ENCODE results near the gene ACOD1.
A peak's percentile ranks its signal among the peaks of the same experiment; 100 is the strongest.
"Not testable (repeated sequence)": the region's sequence is repeated elsewhere in the genome, so short reads cannot be mapped to it uniquely, and the experiment has no call there.

The ACOD1 gene

DNA sequence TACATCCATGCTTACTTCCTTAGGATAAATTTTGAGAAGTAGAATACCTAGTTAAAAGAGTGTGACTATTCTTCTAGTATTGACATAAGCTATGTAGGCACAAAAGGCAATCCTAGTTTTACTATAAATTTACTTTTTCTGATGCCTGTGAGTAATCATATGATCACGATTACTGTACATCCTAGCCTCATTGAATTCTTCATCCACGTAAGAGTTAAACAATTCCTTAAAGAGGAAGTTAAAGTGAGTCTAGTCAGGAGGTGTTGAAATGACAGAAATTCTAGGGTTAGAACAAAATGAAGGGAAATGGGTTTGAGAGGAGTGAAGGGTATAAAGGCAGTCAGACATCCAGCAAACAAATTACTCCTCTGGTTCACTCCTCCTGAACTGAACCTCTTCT, at the start of gene ACOD1:
ACOD1 (plus strand) TSS at position 363 of the 400 bp plus-strand sequence. CDS start 48 bp downstream, outside the sequence.
- DNase-seq = no peak

DNA sequence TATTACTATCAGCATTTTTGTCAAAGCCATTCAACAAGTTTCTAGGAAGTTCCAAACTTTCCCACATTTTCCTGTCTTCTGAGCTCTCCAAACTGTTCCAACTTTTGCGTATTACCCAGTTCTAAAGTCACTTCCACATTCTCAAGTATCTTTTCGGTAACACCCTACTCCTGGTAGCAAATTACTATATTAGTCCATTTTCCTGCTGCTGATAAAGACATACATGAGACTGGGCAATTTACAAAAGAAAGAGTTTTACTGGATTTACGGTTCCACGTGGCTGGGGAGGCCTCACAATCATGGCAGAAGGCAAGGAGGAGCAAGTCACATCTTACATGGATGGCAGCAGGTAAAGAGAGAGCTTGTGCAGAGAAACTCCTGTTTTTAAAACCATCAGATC, 49.2 kb upstream of the ACOD1 start:
- not testable (repeated sequence) for DNase-seq

- peak; percentile 68 for DNase-seq
Observed at GRCh38 chr13:76903544-76904162, 44.7 kb upstream of the ACOD1 start.

DNA sequence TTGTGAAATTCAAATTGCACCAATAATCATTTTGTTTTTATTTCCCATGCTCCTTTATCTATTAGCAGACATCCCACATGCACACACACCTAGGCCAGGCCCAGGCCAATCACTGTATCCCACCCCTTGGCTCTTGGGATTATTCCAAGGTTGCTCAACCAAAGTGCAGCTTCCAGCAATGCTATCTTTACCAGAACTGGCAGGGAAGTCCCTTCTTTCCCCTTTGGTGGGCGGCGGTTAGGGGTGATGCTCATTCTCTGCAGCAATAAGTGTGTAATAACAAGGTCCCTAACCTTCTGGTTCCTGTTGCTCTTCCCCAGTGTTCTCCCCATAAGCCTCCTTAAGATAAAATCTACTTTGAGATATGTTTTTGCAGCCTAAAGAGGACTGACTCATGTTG, 43.8 kb upstream of the ACOD1 start:
- DNase-seq = no peak

DNA sequence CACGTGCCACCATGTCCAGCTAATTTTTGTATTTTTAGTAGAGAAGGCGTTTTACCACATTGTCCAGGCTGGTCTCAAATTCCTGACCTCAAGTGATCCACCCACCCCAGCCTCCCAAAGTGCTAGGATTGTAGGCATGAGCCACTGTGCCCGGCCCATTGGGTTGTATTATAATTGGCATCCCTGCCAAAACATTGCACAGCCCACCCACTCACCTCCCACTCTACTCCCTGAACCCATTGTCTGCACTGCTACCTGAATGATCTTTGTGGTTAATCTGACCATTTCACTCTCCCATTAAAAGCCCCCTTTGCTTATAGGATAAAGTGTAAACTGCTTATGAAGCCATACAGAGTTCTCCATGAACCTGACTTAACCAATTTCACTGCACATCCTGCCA, 35.8 kb upstream of the ACOD1 start:
- DNase-seq = no peak

- peak; percentile 55 for DNase-seq
Observed at GRCh38 chr13:76913898-76914297, 34.4 kb upstream of the ACOD1 start.

DNA sequence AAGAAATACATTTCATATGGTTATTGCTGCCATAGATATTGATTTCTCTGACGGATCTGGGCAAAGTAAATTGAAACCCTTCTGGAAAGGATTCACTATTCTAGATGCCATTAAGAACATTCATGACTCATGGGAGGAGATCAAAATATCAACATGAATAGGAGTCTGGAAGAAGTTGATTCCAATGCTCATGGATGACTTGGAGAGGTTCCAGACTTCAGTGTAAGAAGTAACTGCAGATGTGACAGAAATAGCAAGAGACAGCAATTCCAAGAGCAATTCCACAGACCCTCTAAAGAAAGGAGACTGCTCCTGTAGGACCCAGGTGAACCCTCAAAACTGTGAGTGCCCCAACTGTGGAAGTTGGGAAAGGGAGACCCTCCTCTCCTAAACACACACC, 31.2 kb upstream of the ACOD1 start:
- DNase-seq = peak; percentile 70

GRCh38 chr13:76917755-76918481, 30.4 kb upstream of the ACOD1 start:
- DNase-seq = peak; percentile 42

DNA sequence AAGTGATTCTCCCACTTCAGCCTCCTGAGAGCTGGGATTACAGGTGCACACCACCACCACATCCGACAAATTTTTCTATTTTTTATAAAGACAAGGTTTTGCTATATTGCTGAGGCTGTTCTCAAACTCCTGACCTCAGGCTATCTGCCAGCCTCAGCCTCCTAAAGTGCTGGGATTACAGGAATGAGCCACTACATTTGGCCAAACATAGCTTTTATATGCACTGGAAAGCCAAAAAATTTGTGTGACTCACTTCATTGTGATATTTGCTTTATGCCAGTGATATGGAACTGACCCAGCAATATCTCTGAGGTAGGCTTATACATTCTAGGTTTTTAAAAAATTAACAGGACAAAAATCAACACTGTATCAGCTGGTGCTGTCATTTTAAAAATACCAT, 26.8 kb upstream of the ACOD1 start:
- peak; percentile 18 for DNase-seq

- DNase-seq = no peak
Observed at GRCh38 chr13:76925115-76925514, 23.2 kb upstream of the ACOD1 start.

GRCh38 chr13:76927955-76928354, 20.4 kb upstream of the ACOD1 start:
- no peak for DNase-seq

DNA sequence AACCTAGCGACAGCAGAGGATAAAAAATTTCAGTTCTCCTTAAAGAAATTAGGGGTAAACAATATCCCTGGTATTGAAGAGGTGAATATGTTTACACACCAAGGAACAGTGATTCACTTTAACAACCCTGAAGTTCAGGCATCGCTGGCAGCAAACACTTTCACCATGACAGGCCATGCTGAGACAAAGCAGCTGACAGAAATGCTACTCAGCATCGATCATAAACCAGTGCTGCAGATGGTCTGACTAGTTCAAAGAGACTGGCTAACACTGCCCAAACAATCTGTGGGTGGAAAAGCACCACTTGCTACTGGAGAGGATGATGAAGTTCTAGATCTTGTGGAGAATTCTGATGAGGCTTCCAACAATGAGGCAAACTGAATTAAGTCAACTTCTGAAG, 19.9 kb upstream of the ACOD1 start:
- DNase-seq = no peak

DNA sequence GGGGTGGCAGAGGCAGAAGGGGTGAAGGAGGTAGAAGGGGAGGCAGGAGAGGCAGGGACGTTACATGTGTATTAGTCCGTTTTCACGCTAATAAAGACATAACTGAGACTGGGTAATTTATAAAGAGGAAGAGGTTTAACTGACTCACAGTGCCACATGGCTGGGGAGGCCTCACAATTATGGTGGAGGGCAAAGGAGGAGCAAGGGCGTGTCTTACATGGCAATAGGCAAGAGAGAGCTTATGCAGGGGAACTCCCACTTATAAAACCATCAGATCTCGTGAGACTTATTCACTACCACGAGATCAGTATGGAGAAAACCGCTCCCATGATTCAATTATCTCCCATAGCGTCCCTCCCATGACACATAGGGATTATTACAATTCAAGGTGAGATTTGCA, 19.0 kb upstream of the ACOD1 start:
- DNase-seq = no peak

DNA sequence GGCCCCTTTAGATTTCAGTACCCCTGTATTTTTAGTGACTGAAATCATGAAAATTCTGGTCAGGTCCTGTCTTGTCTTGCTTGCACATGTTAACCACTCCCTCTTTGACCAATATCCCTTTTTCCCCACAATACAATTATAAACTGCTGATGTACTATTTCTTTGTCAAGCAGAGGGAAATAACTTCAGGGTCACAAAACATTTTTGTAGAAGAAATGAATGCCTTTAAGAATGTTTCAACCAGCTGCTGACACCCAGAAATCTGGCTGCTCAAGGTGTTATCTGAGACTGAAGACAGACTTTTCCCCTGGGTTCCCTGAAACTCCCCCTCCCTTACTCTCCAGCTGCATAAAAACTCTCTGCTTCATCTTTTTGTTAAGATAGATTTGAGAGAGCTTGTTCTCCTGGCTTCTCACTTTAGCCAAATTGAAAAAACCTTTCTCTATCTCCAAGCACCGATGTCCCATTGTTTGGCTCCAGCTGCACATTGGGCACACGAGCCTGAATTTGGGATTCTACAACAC, 18.4 kb upstream of the ACOD1 start:
- DNase-seq = no peak

GRCh38 chr13:76932076-76932475, 16.2 kb upstream of the ACOD1 start:
- no peak for DNase-seq

DNA sequence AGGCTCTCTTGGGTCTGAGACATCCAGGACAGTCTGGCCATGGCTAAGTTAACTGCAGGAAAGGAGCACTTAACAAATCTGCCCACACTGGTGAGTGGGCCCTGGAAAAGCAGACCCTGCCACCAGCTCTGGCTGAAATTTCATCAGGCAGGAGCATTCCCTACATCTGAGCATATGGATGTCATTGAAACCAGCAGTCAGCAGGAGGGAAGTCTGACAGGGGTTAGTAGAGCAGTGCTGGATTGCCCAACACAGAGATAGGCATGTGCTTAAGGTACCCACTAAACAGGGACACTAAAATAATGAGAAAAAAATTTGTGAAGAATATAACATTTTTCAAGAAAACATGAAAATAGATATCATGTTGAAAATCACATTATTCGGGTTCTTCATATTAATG, 13.6 kb upstream of the ACOD1 start:
- DNase-seq = peak; percentile 33

DNA sequence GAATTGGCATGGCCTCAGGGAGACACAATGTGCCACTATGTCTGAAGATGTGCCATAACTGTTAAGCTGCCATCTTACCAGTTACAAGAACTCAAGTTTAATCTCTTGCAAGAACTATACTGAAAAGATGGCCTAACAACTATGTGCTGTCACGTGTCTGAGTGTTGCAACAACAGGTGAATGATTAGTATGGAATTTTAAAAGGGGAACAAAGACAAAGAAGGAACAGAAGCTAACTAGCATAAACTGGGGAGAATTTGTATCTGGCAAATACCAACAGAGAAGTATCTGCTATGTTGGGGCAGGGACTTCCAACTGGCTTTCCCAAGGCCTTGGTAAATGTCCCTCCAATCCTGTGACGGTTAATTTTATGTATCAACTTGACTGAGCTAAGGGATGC, 11.5 kb upstream of the ACOD1 start:
- peak; percentile 25 for DNase-seq

GRCh38 chr13:76937281-76937820, 11.0 kb upstream of the ACOD1 start:
- peak; percentile 99 for DNase-seq

DNA sequence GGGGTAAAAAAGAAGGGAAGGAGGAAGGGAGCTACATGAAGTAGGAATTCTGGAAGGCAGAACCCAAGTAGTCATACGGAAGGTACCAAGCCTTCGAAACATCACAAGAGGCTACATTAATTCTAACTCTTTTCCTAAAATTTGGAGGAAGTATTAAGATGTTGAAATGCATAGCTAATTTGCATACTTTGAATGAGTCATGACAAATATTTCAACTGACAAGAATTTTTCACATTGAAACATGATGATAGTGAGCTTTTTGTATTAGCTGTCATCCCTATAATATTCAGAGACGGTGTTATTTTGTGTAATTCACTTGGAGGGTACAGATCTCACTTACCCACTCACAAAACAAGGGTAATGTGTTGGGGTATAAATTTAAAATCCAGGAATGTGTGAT, 9.1 kb upstream of the ACOD1 start:
- DNase-seq = peak; percentile 73

DNA sequence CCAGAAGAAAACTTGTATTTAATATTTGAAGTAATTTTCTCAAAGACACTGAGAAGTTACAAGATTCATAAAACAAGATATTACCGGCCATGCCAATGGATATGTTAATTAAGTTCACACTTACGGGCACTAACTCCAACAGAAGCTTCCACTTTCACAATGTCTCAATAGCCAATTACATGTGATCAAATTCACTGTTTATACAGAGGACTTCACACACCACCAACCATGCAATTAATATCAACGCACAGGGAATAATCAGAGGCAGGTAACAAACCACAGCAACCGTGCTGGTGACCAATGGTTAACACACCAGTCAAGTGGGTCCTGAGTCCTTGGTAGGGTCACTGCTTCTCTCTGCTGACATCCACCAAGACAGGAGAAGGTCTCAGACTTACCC, 5.9 kb upstream of the ACOD1 start:
- no peak for DNase-seq

GRCh38 chr13:76943646-76944045, 4.7 kb upstream of the ACOD1 start:
- DNase-seq = no peak

DNA sequence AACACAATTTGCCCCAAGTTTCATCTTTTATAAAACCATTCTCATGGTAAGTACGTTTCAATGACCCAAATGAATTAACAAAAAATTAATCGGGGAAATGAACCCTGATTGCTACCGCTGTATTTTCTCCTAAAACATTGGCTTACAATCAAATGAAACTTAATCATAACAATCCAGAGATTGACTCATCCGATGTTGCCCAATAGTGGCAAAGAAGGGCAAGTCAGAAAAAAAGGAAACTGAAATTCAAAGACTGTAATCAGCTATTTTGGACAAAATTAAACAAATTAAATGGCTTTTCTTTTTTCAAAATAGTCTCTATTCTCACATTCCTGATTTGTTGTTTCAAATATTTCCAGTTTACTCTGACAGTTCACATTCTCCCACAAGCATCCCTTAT, 3.9 kb upstream of the ACOD1 start:
- peak; percentile 62 for DNase-seq

DNA sequence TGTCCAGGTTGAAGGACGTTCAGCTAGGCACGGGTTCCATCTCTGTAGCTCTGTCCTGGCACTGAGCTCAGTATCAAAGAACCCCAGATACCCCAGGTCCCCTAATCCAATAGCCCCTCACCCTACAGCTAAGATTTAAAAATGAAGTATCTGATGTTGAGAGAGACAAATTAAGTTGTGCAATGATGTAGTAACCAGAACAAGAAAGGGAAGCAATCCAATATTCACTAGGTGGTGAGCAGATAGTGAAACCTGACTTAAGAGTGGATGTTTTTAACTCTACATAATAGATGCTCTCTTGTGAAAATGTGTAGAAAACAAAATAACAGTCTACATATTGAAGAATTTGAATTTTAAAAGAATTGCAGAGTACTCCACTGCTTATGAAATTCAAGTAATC, 1.8 kb downstream of the ACOD1 start:
- no peak for DNase-seq

DNA sequence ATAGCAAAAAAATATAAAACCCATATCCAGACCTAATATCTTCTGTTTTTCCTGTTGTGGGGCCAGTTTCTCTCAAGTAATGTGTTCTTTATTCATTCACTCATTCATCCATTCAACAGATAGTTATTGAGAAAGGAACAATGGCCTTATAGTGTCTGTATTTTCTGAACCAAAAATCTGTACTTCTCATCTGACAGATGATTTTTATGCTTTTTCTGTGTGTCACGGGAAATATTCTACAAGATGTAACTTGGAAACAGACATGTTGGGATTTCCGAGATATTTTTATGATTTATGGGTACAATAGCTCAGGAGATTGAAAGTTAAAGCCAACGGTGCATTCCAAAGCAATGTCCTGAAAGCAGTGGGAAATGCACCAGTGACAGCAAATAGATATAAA, 5.7 kb downstream of the ACOD1 start:
- no peak for DNase-seq

Data from fibroblast of skin of right quadriceps (primary cell).